Thyroid gland (tissue), 4 donors: ENCODE results near the gene MAGEL2. TPM values are rescaled to one million over a fixed set of nuclear protein-coding genes. Genes with fewer than 3 reads are reported as not detected.

Experiments
- DNase-seq, 2 donors: peaks; one replicate each; pipeline ENCODE4 v3.0.0-alpha.2; 2019
- H3K27ac ChIP-seq, 3 donors: fragments of 200-600 bp; sonication (generic); 1 replicate in 2 of 3; 2 replicates in 1 of 3; pipeline ENCODE4 v1.5.1; 2016 to 2019; ENCODE audit warnings: mild to moderate bottlenecking in 1 of 3, moderate library complexity in 1 of 3
- H3K27me3 ChIP-seq: fragments of 200-600 bp; sonication (generic); one replicate; pipeline ENCODE4 v1.5.1; 2019
- H3K36me3 ChIP-seq, 2 donors: fragments of 200-600 bp; sonication (generic); one replicate each; pipeline ENCODE4 v1.5.1; 2016 to 2019
- H3K4me1 ChIP-seq, 2 donors: fragments of 200-600 bp; sonication (generic); one replicate each; pipeline ENCODE4 v1.5.1; 2017 to 2019
- H3K4me3 ChIP-seq, 3 donors: fragments of 200-600 bp; sonication (generic); replicated peaks in 1 of 3; 1 replicate in 2 of 3; 2 replicates in 1 of 3; pipeline ENCODE4 v1.5.1; 2016; ENCODE audit warnings: mild to moderate bottlenecking in 1 of 3
- H3K9me3 ChIP-seq: fragments of 200-600 bp; sonication (generic); one replicate; pipeline ENCODE4 v1.5.1; 2017
- POLR2A ChIP-seq, 2 donors: fragments of 450-650 bp; IDR thresholded peaks; one replicate each; pipeline ENCODE4 v1.6.1; 2017; ENCODE audit warnings: antibody characterized with exemption in 2 of 2, mild to moderate bottlenecking in 2 of 2, moderate library complexity in 1 of 2
- WGBS, 2 donors: methylation state at CpG; one replicate each; pipeline ENCODE4 v1.1.5; 2017; 5-methylcytosine and 5-hydroxymethylcytosine counted together
- intact Hi-C: fragments of 100-400 bp; cut with DNase I; formaldehyde crosslinking; loops from one replicate; pipeline ENCODE4 v1.15.1; 2023
- total RNA-seq, 4 donors: library from RNA; depleted of rRNA; stranded (reverse); fragments of >200 nt; gene quantifications; one replicate each; pipeline ENCODE4 v1.2.3, GENCODE V29; 2016
- TF ChIP-seq, protein P1 (sequence below), 6 experiments: fragments of 200-600 bp in 3 of 6; fragments of 450-650 bp in 3 of 6; sonication (generic) in 3 of 6; IDR thresholded peaks; one replicate each; pipeline ENCODE4 v1.5.1; 2016 to 2019; ENCODE audit warnings: antibody characterized with exemption in 6 of 6, mild to moderate bottlenecking in 2 of 6, inconsistent platforms in 1 of 6, moderate library complexity in 1 of 6

MAGEL2 gene
- total RNA-seq, 4 donors from 2014 or later: 0.13 to 1.8 (median 0.96) TPM

DNA sequence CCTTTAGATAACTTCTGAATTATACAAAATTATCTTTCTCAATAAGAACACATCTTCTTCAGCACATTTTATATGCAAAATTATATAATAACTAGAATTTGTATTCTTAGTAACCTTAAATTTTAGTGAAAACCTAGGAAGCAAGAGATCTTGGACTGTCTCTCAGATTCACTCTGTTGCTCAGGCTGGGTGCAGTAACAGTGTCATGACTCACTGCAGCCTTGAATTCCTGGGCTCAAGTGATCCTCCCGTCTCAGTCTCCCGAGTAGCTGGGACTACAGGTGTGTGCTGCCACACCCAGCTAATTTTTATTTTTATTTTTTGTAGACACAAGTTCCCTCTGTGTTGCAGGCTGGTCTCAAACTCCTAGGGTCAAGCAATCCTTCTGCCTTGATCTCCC lies 52.3 kb downstream of the MAGEL2 start:
- H3K4me1 ChIP-seq: no peaks in the 10 kb centered on the region
- H3K27ac ChIP-seq: no peak overlapping the region
- H3K27me3 ChIP-seq: no peaks in the 10 kb centered on the region
- TF ChIP-seq, protein P1, sequence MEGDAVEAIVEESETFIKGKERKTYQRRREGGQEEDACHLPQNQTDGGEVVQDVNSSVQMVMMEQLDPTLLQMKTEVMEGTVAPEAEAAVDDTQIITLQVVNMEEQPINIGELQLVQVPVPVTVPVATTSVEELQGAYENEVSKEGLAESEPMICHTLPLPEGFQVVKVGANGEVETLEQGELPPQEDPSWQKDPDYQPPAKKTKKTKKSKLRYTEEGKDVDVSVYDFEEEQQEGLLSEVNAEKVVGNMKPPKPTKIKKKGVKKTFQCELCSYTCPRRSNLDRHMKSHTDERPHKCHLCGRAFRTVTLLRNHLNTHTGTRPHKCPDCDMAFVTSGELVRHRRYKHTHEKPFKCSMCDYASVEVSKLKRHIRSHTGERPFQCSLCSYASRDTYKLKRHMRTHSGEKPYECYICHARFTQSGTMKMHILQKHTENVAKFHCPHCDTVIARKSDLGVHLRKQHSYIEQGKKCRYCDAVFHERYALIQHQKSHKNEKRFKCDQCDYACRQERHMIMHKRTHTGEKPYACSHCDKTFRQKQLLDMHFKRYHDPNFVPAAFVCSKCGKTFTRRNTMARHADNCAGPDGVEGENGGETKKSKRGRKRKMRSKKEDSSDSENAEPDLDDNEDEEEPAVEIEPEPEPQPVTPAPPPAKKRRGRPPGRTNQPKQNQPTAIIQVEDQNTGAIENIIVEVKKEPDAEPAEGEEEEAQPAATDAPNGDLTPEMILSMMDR (IDR thresholded peaks at IDR 0.05): no peak
- TF ChIP-seq POLR2A (IDR thresholded peaks at IDR 0.05): no peak
- intact Hi-C loops: no loop called here
- H3K9me3 ChIP-seq: no peaks in the 10 kb centered on the region
- WGBS, 2 donors: 52 to 57% methylated on average over 2 of the region's 2 CpGs
- H3K36me3 ChIP-seq: no peaks in the 10 kb centered on the region
- DNase-seq: no peak
- no peak overlapping the region for H3K4me3 ChIP-seq

DNA sequence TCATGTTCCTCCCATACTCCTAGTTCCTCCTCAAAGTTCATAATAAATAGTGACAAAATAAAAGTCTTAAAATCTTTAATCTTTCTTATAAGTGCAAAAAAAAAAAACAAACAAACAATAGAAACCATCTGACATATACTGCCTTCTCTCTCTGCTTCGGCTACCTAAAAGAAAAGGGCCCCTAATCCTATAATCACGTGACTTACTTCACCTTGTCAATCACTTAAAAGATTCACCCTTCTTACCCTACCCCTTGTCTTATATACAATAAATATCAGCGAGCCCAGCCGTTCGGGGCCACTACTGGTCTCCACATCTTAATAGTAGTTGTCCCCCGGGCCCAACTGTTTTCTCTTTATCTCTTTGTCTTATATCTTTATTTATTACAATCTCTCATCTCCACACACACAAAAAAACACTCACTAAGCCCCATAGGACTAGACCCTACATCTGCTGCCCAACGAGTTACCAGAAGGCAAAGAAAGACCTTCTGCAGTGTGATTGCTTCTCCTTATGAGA lies 53.4 kb downstream of the MAGEL2 start:
- H3K27me3 ChIP-seq: no peaks in the 10 kb centered on the region
- H3K27ac ChIP-seq: no peak overlapping the region
- WGBS, 2 donors: 72 to 75% methylated on average over 7 of the region's 7 CpGs
- no peaks in the 10 kb centered on the region for H3K9me3 ChIP-seq
- intact Hi-C loops: no loop called here
- TF ChIP-seq POLR2A (IDR thresholded peaks at IDR 0.05): no peak
- TF ChIP-seq, protein P1 (IDR thresholded peaks at IDR 0.05): no peak
- no peaks in the 10 kb centered on the region for H3K4me1 ChIP-seq
- no peak overlapping the region for H3K4me3 ChIP-seq
- DNase-seq: no peak
- no peaks in the 10 kb centered on the region for H3K36me3 ChIP-seq

Other genes starting within 250 kb of the MAGEL2 start
- gene GOLGA6L2, start 200.6 kb downstream of the MAGEL2 start, total RNA-seq: not detected
- under 1 TPM in 3 of 4 donors, not detected in 1; 0.11 to 0.44 (median 0.40) TPM for gene MKRN3, start 82.2 kb downstream of the MAGEL2 start, total RNA-seq
- gene NDN, start 39.4 kb upstream of the MAGEL2 start, total RNA-seq: 10 to 100 TPM; 34.2 to 60.2 (median 46.6) TPM